SK-N-SH (cell line): ENCODE measurements around the gene PIF1. TPM values are rescaled to one million over a fixed set of nuclear protein-coding genes. Genes with fewer than 3 reads are reported as not detected.

Experiments
- CHD2 ChIP-seq: fragments of 150-350 bp; IDR thresholded peaks from 2 replicates; pipeline ENCODE4 v1.6.1; 2018; ENCODE audit warnings: low read length; ENCODE audit not compliant: partially characterized antibody
- ELF1 ChIP-seq: IDR thresholded peaks from 2 replicates; pipeline ENCODE4 v1.4.0; 2012
- EP300 ChIP-seq, 2 experiments: IDR thresholded peaks; 2 replicates each; pipeline versions ENCODE4 v1.4.0 to v1.6.1; 2012; ENCODE audit warnings: borderline replicate concordance in 1 of 2, low read depth in 1 of 2, low read length in 1 of 2
- FOXJ3 ChIP-seq: sonication (generic); formaldehyde crosslinking; IDR thresholded peaks from 2 replicates; pipeline ENCODE4 v1.5.1; 2020; ENCODE audit warnings: mild to moderate bottlenecking, missing genetic modification reagents
- FOXM1 ChIP-seq: IDR thresholded peaks from 2 replicates; pipeline ENCODE4 v1.4.0; 2012; ENCODE audit warnings: low read depth, mild to moderate bottlenecking
- GABPA ChIP-seq: IDR thresholded peaks from 2 replicates; pipeline ENCODE4 v1.4.0; 2012; ENCODE audit warnings: low read depth, mild to moderate bottlenecking
- GATA2 ChIP-seq: sonication (generic); formaldehyde crosslinking; IDR thresholded peaks from 2 replicates; pipeline ENCODE4 v1.5.0; 2020; ENCODE audit warnings: mild to moderate bottlenecking, missing genetic modification reagents
- MXI1 ChIP-seq: IDR thresholded peaks from 2 replicates; pipeline ENCODE4 v1.6.1; 2012; ENCODE audit warnings: mild to moderate bottlenecking, low read depth, low read length, improper control_type of control experiment
- NFIC ChIP-seq: IDR thresholded peaks from 2 replicates; pipeline ENCODE4 v1.4.0; 2012; ENCODE audit warnings: borderline replicate concordance
- NRF1 ChIP-seq: IDR thresholded peaks from 2 replicates; pipeline ENCODE4 v1.6.1; 2012; ENCODE audit warnings: low read depth, mild to moderate bottlenecking, low read length
- RAD21 ChIP-seq: IDR thresholded peaks from 2 replicates; pipeline ENCODE4 v1.6.1; 2012; ENCODE audit warnings: mild to moderate bottlenecking, low read length
- RFX5 ChIP-seq: IDR thresholded peaks from 2 replicates; pipeline ENCODE4 v1.6.1; 2012; ENCODE audit warnings: mild to moderate bottlenecking, improper control_type of control experiment, low read length
- RXRA ChIP-seq: IDR thresholded peaks from 2 replicates; pipeline ENCODE4 v1.4.0; 2012; ENCODE audit warnings: low read depth, mild to moderate bottlenecking, borderline replicate concordance
- SIN3A ChIP-seq: IDR thresholded peaks from 2 replicates; pipeline ENCODE4 v1.6.1; 2012; ENCODE audit warnings: low read depth, mild to moderate bottlenecking, low read length, moderate library complexity, borderline replicate concordance
- TCF12 ChIP-seq: IDR thresholded peaks from 2 replicates; pipeline ENCODE4 v1.4.0; 2012
- TEAD4 ChIP-seq: IDR thresholded peaks from 2 replicates; pipeline ENCODE4 v1.4.0; 2012; ENCODE audit warnings: mild to moderate bottlenecking, borderline replicate concordance; ENCODE audit not compliant: insufficient read depth
- USF1 ChIP-seq: IDR thresholded peaks from 2 replicates; pipeline ENCODE4 v1.4.0; 2012; ENCODE audit warnings: low read depth, borderline replicate concordance
- USF2 ChIP-seq: fragments of 150-350 bp; IDR thresholded peaks from 2 replicates; pipeline ENCODE4 v1.6.1; 2017; ENCODE audit warnings: antibody characterized with exemption, low read length, low read depth, borderline replicate concordance
- polyA plus RNA-seq, 3 experiments: library from polyadenylated mRNA; depleted of rRNA; stranded (reverse); fragments of >200 nt; gene quantifications; 2 replicates each; pipeline ENCODE4 v1.2.3, GENCODE V29; 2012
- TF ChIP-seq, protein P1 (sequence below): IDR thresholded peaks from 2 replicates; pipeline ENCODE4; 2012
- TF ChIP-seq, protein P2 (sequence below): fragments of 150-350 bp; IDR thresholded peaks from 2 replicates; pipeline ENCODE4 v1.6.1; 2016; ENCODE audit warnings: mild to moderate bottlenecking, low read depth, low read length
- TF ChIP-seq, protein P3 (sequence below): IDR thresholded peaks from 2 replicates; pipeline ENCODE4 v1.4.0; 2012; ENCODE audit warnings: low read depth, borderline replicate concordance
- TF ChIP-seq, protein P4 (sequence below): fragments of 200-600 bp; sonication (generic); IDR thresholded peaks from 2 replicates; pipeline ENCODE4 v1.6.1; 2017; ENCODE audit warnings: antibody characterized with exemption, mild to moderate bottlenecking, moderate library complexity

The PIF1 gene
- polyA plus RNA-seq, 1 of the 3 experiments (the other 2 are of a cell fraction), result 12.4 TPM

DNA sequence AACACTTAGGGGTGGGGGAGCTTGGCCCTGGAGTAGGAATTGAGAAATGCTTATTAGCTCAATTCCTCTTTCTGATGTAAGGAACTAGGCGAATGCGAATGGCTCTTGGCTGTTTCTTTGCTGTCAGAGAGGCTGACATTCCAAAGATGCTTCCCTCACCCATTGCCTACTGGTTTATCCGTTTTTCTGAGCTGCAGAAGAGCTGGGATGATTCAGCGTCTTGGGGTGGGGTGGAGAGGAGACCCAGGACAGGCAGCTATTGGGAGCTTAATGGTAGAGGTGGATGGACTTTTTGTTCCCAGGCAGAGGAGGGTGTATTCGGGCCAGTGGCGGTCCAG lies 26.0 kb upstream of the PIF1 start (continued):
- 0 out of 2 replicates have a peak, but pooled peaks have one; percentile 33 for TF ChIP-seq TEAD4
- TF ChIP-seq CHD2, result no peak
- no peak for TF ChIP-seq RFX5
- TF ChIP-seq GATA2 (CRISPR knock-in tag), result no peak
- no peak for TF ChIP-seq NFIC
- no peak; the same call in 1 of the 2 replicates for TF ChIP-seq SIN3A
- TF ChIP-seq RAD21, result no peak
- no peak for TF ChIP-seq ELF1
- no peak for TF ChIP-seq USF2
- TF ChIP-seq GABPA, result no peak
- no peak for TF ChIP-seq EP300 (IDR thresholded peaks at IDR 0.05; ENCODE audit: borderline replicate concordance in 1 of 2, low read depth in 1 of 2, low read length in 1 of 2)
- no peak for TF ChIP-seq FOXM1
- TF ChIP-seq FOXJ3, result no peak
- TF ChIP-seq, protein P1, sequence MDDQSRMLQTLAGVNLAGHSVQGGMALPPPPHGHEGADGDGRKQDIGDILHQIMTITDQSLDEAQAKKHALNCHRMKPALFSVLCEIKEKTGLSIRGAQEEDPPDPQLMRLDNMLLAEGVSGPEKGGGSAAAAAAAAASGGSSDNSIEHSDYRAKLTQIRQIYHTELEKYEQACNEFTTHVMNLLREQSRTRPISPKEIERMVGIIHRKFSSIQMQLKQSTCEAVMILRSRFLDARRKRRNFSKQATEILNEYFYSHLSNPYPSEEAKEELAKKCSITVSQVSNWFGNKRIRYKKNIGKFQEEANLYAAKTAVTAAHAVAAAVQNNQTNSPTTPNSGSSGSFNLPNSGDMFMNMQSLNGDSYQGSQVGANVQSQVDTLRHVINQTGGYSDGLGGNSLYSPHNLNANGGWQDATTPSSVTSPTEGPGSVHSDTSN, result peak; percentile 40
- no peak for TF ChIP-seq USF1
- peak; percentile 53; the same call in 1 of the 2 replicates for TF ChIP-seq TCF12
- TF ChIP-seq, protein P2, sequence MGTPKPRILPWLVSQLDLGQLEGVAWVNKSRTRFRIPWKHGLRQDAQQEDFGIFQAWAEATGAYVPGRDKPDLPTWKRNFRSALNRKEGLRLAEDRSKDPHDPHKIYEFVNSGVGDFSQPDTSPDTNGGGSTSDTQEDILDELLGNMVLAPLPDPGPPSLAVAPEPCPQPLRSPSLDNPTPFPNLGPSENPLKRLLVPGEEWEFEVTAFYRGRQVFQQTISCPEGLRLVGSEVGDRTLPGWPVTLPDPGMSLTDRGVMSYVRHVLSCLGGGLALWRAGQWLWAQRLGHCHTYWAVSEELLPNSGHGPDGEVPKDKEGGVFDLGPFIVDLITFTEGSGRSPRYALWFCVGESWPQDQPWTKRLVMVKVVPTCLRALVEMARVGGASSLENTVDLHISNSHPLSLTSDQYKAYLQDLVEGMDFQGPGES, result no peak
- TF ChIP-seq MXI1, result no peak
- TF ChIP-seq, protein P3, sequence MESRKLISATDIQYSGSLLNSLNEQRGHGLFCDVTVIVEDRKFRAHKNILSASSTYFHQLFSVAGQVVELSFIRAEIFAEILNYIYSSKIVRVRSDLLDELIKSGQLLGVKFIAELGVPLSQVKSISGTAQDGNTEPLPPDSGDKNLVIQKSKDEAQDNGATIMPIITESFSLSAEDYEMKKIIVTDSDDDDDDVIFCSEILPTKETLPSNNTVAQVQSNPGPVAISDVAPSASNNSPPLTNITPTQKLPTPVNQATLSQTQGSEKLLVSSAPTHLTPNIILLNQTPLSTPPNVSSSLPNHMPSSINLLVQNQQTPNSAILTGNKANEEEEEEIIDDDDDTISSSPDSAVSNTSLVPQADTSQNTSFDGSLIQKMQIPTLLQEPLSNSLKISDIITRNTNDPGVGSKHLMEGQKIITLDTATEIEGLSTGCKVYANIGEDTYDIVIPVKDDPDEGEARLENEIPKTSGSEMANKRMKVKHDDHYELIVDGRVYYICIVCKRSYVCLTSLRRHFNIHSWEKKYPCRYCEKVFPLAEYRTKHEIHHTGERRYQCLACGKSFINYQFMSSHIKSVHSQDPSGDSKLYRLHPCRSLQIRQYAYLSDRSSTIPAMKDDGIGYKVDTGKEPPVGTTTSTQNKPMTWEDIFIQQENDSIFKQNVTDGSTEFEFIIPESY, result no peak
- TF ChIP-seq, protein P4, sequence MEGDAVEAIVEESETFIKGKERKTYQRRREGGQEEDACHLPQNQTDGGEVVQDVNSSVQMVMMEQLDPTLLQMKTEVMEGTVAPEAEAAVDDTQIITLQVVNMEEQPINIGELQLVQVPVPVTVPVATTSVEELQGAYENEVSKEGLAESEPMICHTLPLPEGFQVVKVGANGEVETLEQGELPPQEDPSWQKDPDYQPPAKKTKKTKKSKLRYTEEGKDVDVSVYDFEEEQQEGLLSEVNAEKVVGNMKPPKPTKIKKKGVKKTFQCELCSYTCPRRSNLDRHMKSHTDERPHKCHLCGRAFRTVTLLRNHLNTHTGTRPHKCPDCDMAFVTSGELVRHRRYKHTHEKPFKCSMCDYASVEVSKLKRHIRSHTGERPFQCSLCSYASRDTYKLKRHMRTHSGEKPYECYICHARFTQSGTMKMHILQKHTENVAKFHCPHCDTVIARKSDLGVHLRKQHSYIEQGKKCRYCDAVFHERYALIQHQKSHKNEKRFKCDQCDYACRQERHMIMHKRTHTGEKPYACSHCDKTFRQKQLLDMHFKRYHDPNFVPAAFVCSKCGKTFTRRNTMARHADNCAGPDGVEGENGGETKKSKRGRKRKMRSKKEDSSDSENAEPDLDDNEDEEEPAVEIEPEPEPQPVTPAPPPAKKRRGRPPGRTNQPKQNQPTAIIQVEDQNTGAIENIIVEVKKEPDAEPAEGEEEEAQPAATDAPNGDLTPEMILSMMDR, result no peak
- TF ChIP-seq RXRA, result no peak
- TF ChIP-seq NRF1, result no peak
